ENCODE data around the gene TRIM45.
"Not testable (repeated sequence)": the region's sequence is repeated elsewhere in the genome, so short reads cannot be mapped to it uniquely, and the experiment has no call there.

The TRIM45 gene

GRCh38 chr1:117135329-117135728 is 13.8 kb upstream of the TRIM45 start:
- DNase-seq (ENCODE audit: low read depth in 4 of 4, low spot score in 1 of 4): no peak

- DNase-seq (ENCODE audit: low read depth in 4 of 4, low spot score in 1 of 4): no peak
Measured at GRCh38 chr1:117130526-117130925, 9.0 kb upstream of the TRIM45 start.

GRCh38 chr1:117128323-117129079 is 7.0 kb upstream of the TRIM45 start:
- DNase-seq (ENCODE audit: low read depth in 4 of 4, low spot score in 1 of 4): no peak

- DNase-seq (ENCODE audit: low read depth in 4 of 4, low spot score in 1 of 4): no peak
Measured at GRCh38 chr1:117127795-117128194, 6.2 kb upstream of the TRIM45 start.

- DNase-seq (ENCODE audit: low read depth in 4 of 4, low spot score in 1 of 4): no peak
Measured at GRCh38 chr1:117124661-117125060, 3.1 kb upstream of the TRIM45 start.

GRCh38 chr1:117123274-117123673 is 1.7 kb upstream of the TRIM45 start:
- no peak for DNase-seq (ENCODE audit: low read depth in 4 of 4, low spot score in 1 of 4)

GRCh38 chr1:117122330-117123025 is 929 bp upstream of the TRIM45 start:
- DNase-seq (ENCODE audit: low read depth in 4 of 4, low spot score in 1 of 4): no peak

GRCh38 chr1:117120774-117121588 is 568 bp downstream of the TRIM45 start:
- DNase-seq (ENCODE audit: low read depth in 4 of 4, low spot score in 1 of 4): no peak

- not testable (repeated sequence) for DNase-seq (ENCODE audit: low read depth in 4 of 4, low spot score in 1 of 4)
Measured at GRCh38 chr1:117119144-117119543, 2.4 kb downstream of the TRIM45 start.

- DNase-seq (ENCODE audit: low read depth in 4 of 4, low spot score in 1 of 4): no peak
Measured at GRCh38 chr1:117118137-117118536, 3.4 kb downstream of the TRIM45 start.

GRCh38 chr1:117117697-117118096 is 3.9 kb downstream of the TRIM45 start:
- DNase-seq (ENCODE audit: low read depth in 4 of 4, low spot score in 1 of 4): no peak

GRCh38 chr1:117116784-117117130 is 4.8 kb downstream of the TRIM45 start:
- DNase-seq (ENCODE audit: low read depth in 4 of 4, low spot score in 1 of 4): no peak

GRCh38 chr1:117116090-117116783 is 5.3 kb downstream of the TRIM45 start:
- no peak for DNase-seq (ENCODE audit: low read depth in 4 of 4, low spot score in 1 of 4)

GRCh38 chr1:117114877-117115276 is 6.7 kb downstream of the TRIM45 start:
- no peak for DNase-seq (ENCODE audit: low read depth in 4 of 4, low spot score in 1 of 4)

- DNase-seq (ENCODE audit: low read depth in 4 of 4, low spot score in 1 of 4): no peak
Measured at GRCh38 chr1:117113199-117113598, 8.3 kb downstream of the TRIM45 start.

- no peak for DNase-seq (ENCODE audit: low read depth in 4 of 4, low spot score in 1 of 4)
Measured at GRCh38 chr1:117112047-117112717, 9.4 kb downstream of the TRIM45 start.

GRCh38 chr1:117110774-117111173 is 10.8 kb downstream of the TRIM45 start:
- DNase-seq (ENCODE audit: low read depth in 4 of 4, low spot score in 1 of 4): no peak

- DNase-seq (ENCODE audit: low read depth in 4 of 4, low spot score in 1 of 4): no peak
Measured at GRCh38 chr1:117107364-117107763, 14.2 kb downstream of the TRIM45 start.

GRCh38 chr1:117106478-117106877 is 15.1 kb downstream of the TRIM45 start:
- no peak for DNase-seq (ENCODE audit: low read depth in 4 of 4, low spot score in 1 of 4)

- DNase-seq (ENCODE audit: low read depth in 4 of 4, low spot score in 1 of 4): no peak
Measured at GRCh38 chr1:117105722-117106121, 15.8 kb downstream of the TRIM45 start.

GRCh38 chr1:117104986-117105385 is 16.6 kb downstream of the TRIM45 start:
- no peak for DNase-seq (ENCODE audit: low read depth in 4 of 4, low spot score in 1 of 4)

Data from stimulated activated CD4-positive, alpha-beta T cell treated with anti-CD3 and anti-CD28 coated beads, Interleukin-1b, Interleukin-23, amount 100 ng/mL, for 24 hours (primary cell).